Bronchial epithelial cell (primary cell): ENCODE data around the gene SYNGR1. TPM values are rescaled to one million over a fixed set of nuclear protein-coding genes. Genes with fewer than 3 reads are reported as not detected.

ENCODE experiments used
- DNase-seq: peaks from one replicate; pipeline ENCODE4 v3.0.0-alpha.2; 2010; ENCODE audit warnings: low read depth
- FAIRE-seq: peaks from 2 replicates; lab custom pipeline; 2011; peaks lifted over from hg19 to GRCh38; lab: Jason Lieb, UNC
- H3K27me3 ChIP-seq: 2 replicates; pipeline ENCODE4 v1.5.1; 2011; ENCODE audit warnings: low read length; ENCODE audit not compliant: control insufficient read depth, insufficient read depth
- H3K36me3 ChIP-seq: 2 replicates; pipeline ENCODE4 v1.5.1; 2011; ENCODE audit warnings: low read length; ENCODE audit not compliant: control insufficient read depth, insufficient read depth
- H3K4me3 ChIP-seq: 2 replicates; pipeline ENCODE4 v1.5.1; 2011; ENCODE audit warnings: mild to moderate bottlenecking, low read depth, low read length, control low read depth
- CTCF ChIP-seq: IDR thresholded peaks from 2 replicates; pipeline ENCODE4 v1.5.1; 2011; ENCODE audit warnings: mild to moderate bottlenecking, moderate library complexity, low read length, control low read depth, inconsistent platforms; ENCODE audit not compliant: insufficient read depth, severe bottlenecking
- total RNA-seq: library from RNA; depleted of rRNA; stranded (reverse); fragments of >200 nt; gene quantifications from 2 replicates; pipeline ENCODE4 v1.2.1, GENCODE V29; 2014

SYNGR1 gene
- total RNA-seq, 1 donor from 2014 or later: 0.26 TPM

GRCh38 chr22:39421691-39422090 lies 71.9 kb downstream of the SYNGR1 start:
- no peaks in the 10 kb centered on the region for H3K27me3 ChIP-seq
- FAIRE-seq: no peak
- TF ChIP-seq CTCF: no peak
- DNase-seq: no peak
- H3K36me3 ChIP-seq: peaks cover 26% of the 10 kb centered on the region
- H3K4me3 ChIP-seq: no peak overlapping the region

GRCh38 chr22:39422101-39422500 lies 72.3 kb downstream of the SYNGR1 start:
- no peak for TF ChIP-seq CTCF
- no peak for FAIRE-seq
- Histone ChIP-seq H3K27me3 (no peaks in the 10 kb centered on the region), H3K36me3 (peaks cover 24% of the 10 kb centered on the region), H3K4me3 (no peak overlapping the region)
- DNase-seq: no peak

DNA sequence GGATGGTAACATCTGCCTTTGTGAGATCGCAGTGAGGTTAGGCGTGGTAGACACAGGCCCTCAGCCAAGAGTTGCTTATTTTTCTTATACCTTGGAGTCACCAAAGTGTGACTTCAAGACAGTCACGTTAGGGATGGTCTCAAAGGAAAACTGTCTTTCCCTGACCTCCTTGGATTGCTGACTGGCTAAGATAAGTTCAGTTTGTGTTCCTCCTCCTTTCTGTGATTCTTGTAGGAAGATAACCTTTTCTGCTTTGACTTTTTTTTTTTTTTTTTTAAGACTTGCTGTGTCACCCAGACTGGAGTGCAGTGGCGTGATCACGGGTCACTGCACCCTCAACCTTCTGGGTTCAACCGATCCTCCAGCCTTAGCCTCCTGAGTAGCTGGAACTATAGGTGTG lies 72.9 kb downstream of the SYNGR1 start:
- H3K36me3 ChIP-seq: peaks cover 24% of the 10 kb centered on the region
- no peaks in the 10 kb centered on the region for H3K27me3 ChIP-seq
- H3K4me3 ChIP-seq: no peak overlapping the region
- DNase-seq (no peak), FAIRE-seq (no peak)
- no peak for TF ChIP-seq CTCF

- peaks cover 21% of the 10 kb centered on the region for H3K36me3 ChIP-seq
- H3K4me3 ChIP-seq: no peak overlapping the region
- no peaks in the 10 kb centered on the region for H3K27me3 ChIP-seq
- TF ChIP-seq CTCF: no peak
- FAIRE-seq (no peak), DNase-seq (no peak)
These were observed 74.2 kb downstream of the SYNGR1 start for GRCh38 chr22:39423976-39424375.

DNA sequence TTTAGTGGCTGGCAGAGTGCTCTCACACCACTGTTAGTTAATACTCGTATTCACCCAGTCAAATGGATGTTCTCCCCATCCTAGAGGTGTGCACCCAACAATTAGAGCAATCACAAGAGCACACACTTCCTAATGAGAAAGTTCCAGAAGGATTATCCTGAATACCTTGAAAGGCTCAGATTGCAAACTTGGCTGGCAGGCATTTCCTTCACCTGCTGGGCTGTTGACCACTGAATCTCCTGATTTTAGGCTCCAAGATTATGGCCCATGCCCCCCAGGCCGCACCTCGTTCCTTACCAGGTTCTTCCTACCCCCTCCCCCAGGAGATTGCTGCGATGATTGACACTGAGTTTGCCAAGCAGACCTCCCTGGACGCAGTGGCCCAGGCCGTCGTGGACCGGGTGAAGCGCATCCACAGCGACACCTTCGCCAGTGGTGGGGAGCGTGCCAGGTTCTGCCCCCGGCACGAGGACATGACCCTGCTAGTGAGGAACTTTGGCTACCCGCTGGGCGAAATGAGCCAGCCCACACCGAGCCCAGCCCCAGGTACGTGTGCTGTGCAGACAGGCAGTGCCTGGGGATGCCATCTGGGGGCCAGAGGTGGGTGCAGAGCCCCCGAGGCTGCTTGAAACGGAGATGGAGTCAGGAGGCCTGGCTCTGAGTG lies 76.7 kb downstream of the SYNGR1 start:
- FAIRE-seq (no peak), DNase-seq (no peak)
- no peak overlapping the region for H3K4me3 ChIP-seq
- H3K36me3 ChIP-seq: peaks cover 17% of the 10 kb centered on the region
- no peaks in the 10 kb centered on the region for H3K27me3 ChIP-seq
- no peak for TF ChIP-seq CTCF
